GM19035 (cell line): ENCODE results near the gene AGAP2.

Experiments used
- ATAC-seq: cut with Tn5 transposase; IDR thresholded peaks from one replicate; pipeline ENCODE4 v1.9.1; 2021; ENCODE audit not compliant: unreplicated experiment

Gene AGAP2

DNA sequence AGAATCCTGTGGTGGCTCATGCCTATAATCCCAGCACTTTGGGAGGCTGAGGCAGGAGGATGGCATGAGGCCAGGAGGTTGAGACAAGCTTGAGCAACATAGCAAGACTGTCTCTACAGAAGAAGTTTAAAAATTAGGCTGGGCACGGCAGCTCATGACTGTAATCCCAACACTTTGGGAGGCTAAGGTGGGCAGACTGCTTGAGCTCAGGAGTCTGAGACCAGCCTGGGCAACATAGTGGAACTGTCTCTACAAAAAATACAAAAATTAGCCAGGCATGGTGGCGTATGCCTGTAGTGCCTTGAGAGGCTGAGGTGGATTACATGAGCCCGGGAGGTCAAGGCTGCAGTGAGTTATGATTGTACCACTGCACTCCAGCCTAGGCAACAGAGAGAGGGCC, 29.3 kb upstream of the AGAP2 start:
- ATAC-seq: no peak

- no peak for ATAC-seq
Observed at GRCh38 chr12:57767305-57767698, 28.8 kb upstream of the AGAP2 start.

GRCh38 chr12:57766464-57767304, 28.1 kb upstream of the AGAP2 start, which contains the start of gene CYP27B1:
TSS of gene CYP27B1 (minus strand) at chr12:57767078. CDS start at chr12:57767041, 37 bp downstream.
- ATAC-seq: no peak

DNA sequence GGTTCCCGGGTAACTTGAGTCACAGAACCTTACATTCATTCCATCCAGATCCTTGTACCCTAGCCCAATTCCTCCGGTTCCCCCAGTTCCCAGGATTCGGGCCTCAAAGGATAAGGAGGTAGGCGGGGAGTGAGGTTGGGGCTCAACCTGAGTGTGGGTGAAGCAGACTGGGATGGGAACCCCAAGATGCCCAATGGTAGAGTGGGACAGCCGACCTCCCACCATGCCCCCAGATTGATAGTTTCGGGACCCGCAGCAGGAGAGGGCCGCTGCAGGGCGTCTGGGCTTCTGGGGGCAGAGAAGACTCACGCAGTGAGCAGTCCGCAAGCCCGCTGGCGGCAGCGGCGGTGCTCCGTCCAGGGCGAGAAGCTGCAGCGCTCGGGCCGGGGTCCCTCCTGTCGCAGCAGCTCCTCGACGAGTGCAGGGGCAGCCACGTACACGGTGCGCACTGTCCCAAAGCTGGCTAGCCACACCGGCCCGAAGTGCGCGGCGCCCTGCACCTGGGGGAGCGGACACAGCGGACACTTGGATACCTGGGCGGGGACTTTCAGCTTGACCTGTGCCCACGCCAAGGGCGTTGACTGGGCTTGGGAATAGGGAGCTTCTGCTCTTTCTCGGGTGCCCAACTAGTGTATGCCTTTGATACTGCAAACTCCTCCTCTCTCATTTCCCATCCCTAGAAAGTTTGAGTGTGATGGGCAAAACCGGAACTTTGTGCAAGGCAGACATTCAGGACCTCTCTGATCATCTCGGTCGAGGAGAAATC, 27.3 kb upstream of the AGAP2 start:
- no peak for ATAC-seq

DNA sequence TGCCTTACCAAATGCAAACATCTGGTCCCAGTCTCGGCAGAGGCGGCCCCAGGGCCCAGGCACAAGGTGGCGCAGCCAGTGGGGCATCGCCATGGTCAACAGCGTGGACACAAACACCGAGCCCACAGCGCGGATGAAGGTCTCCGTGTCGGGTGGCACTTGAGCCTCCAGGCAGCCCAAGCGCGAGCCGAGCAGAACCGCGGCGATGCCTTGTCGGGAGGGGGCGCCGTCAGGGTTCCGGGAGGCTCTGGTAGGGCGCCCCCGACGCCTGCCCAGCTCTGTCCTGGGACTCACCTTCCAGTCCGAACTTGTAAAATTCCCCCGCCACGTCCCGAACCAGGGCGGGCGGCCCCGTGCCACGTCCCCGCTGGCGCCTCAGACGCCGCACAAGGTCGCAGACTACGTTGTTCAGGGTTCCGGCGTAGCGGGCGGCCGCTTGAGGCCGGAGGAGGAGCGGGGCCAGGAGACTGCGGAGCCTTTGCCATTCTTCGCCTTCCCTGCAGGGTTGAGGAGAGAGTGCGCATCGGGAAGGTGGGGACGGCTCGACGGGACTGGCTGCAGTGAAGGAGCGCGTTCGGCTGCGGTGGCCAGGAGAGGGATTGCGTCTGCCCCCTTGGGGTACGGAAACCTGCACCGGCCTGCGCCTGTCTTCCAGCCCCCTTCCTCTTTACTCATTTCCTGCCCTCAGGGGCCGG, 26.6 kb upstream of the AGAP2 start:
- peak; percentile 72 for ATAC-seq

- ATAC-seq: no peak
Observed at GRCh38 chr12:57764662-57765002, 26.1 kb upstream of the AGAP2 start.

DNA sequence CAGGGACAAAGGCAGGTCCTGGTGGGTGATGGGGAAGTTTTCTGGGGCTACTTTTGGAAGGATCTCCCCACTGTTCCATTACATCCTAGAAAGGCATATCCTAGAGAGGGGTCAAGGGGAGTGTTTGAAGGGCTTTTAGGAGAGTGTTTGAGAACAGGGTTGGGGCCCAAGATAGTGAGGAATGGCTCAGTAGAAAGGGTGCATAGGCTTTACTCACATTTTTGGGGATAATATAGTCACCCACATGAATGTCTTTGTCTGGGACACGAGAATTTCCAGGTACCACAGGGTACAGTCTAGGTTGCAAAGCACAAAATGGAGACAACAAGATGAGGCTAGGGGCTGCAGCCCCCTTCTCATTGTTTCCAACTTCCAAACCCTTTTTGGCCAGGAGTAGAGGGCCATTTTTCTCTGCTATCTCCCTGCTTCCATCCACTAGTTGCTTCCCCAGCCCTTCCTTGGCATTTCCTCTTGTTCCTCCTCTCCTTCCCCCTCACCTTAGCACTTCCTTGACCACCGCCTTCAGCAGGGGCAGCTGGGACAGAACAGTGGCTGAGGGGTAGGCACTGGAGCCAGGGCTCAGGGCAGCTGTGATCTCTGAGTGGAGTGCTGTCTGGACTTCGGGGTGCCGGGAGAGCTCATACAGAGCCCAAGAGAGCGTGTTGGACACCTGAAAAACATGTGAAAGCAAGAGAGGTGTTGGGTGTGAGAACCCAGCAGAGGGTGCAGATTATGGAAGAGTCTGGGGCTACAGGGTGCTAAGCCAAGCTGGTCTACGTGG, 25.5 kb upstream of the AGAP2 start:
- ATAC-seq: no peak

GRCh38 chr12:57762463-57762862, 23.9 kb upstream of the AGAP2 start:
- ATAC-seq: no peak

DNA sequence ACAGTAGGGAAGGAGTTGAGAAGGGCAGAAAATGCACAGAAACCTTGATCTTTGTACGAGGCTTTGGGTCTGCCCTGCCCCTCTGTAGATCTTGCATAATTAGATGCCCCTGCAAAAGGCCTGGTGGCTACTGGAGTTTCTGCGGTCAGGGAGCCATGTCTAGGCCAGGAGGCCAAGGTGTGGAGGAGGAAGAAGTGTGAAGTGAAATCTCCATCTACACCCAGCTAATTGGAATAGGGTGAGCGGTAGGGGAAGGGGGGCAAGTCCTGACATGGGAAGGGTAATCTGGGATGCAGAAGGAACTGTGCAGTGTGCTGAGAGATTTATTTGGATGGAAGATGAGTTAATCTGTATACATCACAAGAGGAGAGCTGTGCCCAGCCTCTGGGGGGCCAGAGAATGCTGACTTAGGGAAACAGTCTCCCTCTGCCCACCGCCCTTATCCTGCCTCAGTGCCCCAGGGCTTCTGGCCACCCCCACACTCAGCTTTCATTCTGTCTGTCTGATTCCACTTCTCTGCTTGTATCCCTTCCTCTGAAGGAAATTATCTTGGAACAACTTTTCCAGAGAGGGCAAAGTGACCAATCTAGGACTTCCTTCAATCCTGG, 23.0 kb upstream of the AGAP2 start:
- no peak for ATAC-seq

- ATAC-seq: no peak
Observed at GRCh38 chr12:57760347-57760982, 21.9 kb upstream of the AGAP2 start.

GRCh38 chr12:57759360-57759980, 20.9 kb upstream of the AGAP2 start:
- ATAC-seq: no peak

GRCh38 chr12:57758552-57759359, 20.2 kb upstream of the AGAP2 start:
- ATAC-seq: no peak

DNA sequence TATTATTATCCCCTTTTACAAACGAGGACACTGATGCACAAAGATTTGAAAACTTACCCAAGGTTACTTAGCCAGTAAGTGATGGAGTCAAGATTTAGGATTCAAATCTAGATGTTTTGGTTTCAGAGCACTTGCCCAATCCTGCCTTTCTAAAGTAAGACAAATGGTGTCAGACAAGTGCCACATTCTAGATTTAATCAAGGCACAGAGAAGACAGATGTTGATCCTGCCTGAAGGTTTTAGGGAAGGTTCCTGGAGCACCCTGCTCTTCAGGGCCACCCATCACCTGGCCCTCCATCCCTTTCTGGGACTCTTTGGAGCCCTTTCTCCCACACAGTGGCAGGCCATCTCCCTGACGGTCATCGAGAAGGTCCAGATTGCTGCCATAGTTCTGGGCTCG, 19.2 kb upstream of the AGAP2 start:
- no peak for ATAC-seq

GRCh38 chr12:57756406-57757341, 18.1 kb upstream of the AGAP2 start:
- ATAC-seq: no peak

DNA sequence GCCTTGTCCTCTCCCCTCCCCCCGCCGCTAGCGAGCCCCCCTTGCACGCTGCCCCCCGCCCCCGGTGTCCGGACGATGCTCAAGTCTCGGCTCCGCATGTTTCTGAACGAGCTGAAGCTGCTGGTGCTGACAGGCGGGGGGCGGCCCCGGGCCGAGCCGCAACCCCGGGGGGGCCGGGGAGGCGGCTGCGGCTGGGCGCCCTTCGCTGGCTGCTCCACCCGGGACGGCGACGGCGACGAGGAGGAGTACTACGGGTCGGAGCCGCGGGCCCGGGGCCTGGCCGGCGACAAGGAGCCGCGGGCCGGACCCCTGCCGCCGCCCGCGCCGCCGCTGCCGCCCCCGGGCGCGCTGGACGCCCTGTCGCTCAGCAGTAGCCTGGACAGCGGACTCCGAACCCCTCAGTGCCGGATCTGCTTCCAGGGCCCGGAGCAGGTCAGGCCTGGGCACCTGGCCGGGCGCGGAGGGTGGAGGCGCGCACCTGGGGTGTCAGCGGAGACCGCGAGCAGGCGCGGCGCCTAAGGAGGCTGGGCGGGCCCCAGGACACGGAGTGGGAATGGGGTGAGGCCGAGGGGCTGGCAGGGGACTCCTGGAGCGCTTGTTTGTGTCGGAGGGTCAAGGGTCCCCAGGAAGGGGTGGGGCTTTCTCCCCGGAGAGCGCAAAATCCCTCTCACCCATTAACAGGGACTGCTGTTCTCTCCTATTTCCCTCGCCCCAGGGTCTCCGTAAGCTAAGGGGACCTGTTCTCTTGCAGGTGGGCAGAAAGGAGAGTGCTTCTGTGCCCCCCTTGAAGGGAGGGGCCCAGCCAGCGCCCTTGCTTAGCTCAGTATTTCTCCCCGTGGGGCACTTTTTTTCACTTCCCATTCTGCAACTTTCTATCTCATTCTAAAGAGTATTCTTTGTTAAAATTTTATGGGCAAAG, 17.2 kb upstream of the AGAP2 start:
- ATAC-seq: no peak

- no peak for ATAC-seq
Observed at GRCh38 chr12:57755194-57755453, 16.6 kb upstream of the AGAP2 start.
